ENCODE measurements around the gene NRXN3. TPM values are rescaled to one million over a fixed set of nuclear protein-coding genes. Genes with fewer than 3 reads are reported as not detected.

NRXN3 gene
- total RNA-seq, 2 donors from 2014 or later: 1.3 to 2.3 TPM

- no peaks in the 10 kb centered on the region for H3K36me3 ChIP-seq (replicated peaks in 1 of 2; ENCODE audit: insufficient read depth in 1 of 2, low read depth in 2 of 2)
- H3K4me3 ChIP-seq: no peak overlapping the region
- no peaks in the 10 kb centered on the region for H3K4me1 ChIP-seq
- DNase-seq (no peak), ATAC-seq (no peak)
- intact Hi-C loops (cut with DNase I): no loop called here
- H3K27me3 ChIP-seq: no peaks in the 10 kb centered on the region
- H3K27ac ChIP-seq: no peak overlapping the region
- 84 to 86% methylated on average over 9 of the region's 9 CpGs for WGBS, 2 donors
- H3K9me3 ChIP-seq: no peaks in the 10 kb centered on the region
- TF ChIP-seq, protein P1, sequence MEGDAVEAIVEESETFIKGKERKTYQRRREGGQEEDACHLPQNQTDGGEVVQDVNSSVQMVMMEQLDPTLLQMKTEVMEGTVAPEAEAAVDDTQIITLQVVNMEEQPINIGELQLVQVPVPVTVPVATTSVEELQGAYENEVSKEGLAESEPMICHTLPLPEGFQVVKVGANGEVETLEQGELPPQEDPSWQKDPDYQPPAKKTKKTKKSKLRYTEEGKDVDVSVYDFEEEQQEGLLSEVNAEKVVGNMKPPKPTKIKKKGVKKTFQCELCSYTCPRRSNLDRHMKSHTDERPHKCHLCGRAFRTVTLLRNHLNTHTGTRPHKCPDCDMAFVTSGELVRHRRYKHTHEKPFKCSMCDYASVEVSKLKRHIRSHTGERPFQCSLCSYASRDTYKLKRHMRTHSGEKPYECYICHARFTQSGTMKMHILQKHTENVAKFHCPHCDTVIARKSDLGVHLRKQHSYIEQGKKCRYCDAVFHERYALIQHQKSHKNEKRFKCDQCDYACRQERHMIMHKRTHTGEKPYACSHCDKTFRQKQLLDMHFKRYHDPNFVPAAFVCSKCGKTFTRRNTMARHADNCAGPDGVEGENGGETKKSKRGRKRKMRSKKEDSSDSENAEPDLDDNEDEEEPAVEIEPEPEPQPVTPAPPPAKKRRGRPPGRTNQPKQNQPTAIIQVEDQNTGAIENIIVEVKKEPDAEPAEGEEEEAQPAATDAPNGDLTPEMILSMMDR (IDR thresholded peaks at IDR 0.05): peak in 2 of 7 experiments; percentile 13 to 17
- TF ChIP-seq POLR2A (IDR thresholded peaks at IDR 0.05): no peak
Observed at GRCh38 chr14:79861111-79861510, 1690.9 kb downstream of the NRXN3 start.

DNA sequence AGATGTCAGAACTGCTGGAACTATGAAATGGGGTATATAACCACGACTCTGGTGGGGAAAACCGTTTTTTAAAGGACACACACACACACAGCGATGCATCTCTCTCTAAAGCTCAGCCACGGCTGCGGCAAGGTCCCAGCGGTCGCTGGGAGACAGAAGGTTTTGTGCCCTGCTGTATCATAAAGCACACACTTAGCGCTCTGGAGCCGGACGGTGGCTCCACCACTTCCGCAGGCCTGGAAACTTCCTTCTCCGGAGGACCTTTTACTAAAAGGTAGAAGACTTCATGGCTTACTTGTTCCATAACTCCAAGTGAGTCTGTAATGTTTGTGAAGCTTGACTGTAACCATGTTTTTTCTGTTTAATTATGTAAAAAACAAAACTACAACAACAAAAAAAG, 1691.9 kb downstream of the NRXN3 start:
- H3K9me3 ChIP-seq: no peaks in the 10 kb centered on the region
- TF ChIP-seq, protein P1 (IDR thresholded peaks at IDR 0.05): no peak
- no peak for TF ChIP-seq POLR2A (IDR thresholded peaks at IDR 0.05)
- intact Hi-C loops (cut with DNase I): no loop called here
- H3K27ac ChIP-seq: no peak overlapping the region
- H3K27me3 ChIP-seq: no peaks in the 10 kb centered on the region
- no peaks in the 10 kb centered on the region for H3K4me1 ChIP-seq
- ATAC-seq (no peak), DNase-seq (no peak)
- no peaks in the 10 kb centered on the region for H3K36me3 ChIP-seq (replicated peaks in 1 of 2; ENCODE audit: insufficient read depth in 1 of 2, low read depth in 2 of 2)
- 88 to 97% methylated on average over 12 of the region's 12 CpGs for WGBS, 2 donors
- H3K4me3 ChIP-seq: no peak overlapping the region

GRCh38 chr14:79871136-79871535, 1701.0 kb downstream of the NRXN3 start:
- Histone ChIP-seq H3K36me3 (replicated peaks in 1 of 2; ENCODE audit: insufficient read depth in 1 of 2, low read depth in 2 of 2) (no peaks in the 10 kb centered on the region), H3K27me3 (peaks cover 0 to 1% of the 10 kb centered on the region in 2 donors), H3K9me3 (no peaks in the 10 kb centered on the region), H3K27ac (no peak overlapping the region), H3K4me3 (no peak overlapping the region), H3K4me1 (no peaks in the 10 kb centered on the region)
- ATAC-seq (no peak), DNase-seq (no peak)
- 76 to 100% methylated on average over 1 of the region's 1 CpG for WGBS, 2 donors
- TF ChIP-seq, protein P1 (IDR thresholded peaks at IDR 0.05): no peak
- no peak for TF ChIP-seq POLR2A (IDR thresholded peaks at IDR 0.05)
- intact Hi-C loops (cut with DNase I): no loop called here

DNA sequence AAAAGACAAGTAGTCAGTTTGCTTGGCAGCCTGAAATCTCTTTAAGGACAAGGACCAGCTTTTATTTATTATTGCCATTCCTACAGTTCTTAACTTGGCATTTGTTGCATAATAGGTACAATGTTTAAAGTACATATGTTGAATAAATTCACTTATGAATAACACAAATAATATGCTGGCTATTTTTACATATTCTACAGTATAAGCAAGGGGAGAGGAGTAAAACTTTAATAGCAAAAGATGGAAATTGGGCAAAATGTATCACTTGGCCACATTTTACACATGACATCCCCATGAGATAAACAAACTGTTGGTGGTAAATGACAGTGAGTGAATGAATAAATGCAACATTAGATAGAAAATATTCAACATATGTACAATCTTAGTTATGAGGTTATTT, 1708.1 kb downstream of the NRXN3 start:
- DNase-seq (no peak), ATAC-seq (no peak)
- Histone ChIP-seq H3K9me3 (no peaks in the 10 kb centered on the region), H3K36me3 (replicated peaks in 1 of 2; ENCODE audit: insufficient read depth in 1 of 2, low read depth in 2 of 2) (no peaks in the 10 kb centered on the region), H3K4me1 (no peaks in the 10 kb centered on the region), H3K27me3 (peaks cover 0 to 3% of the 10 kb centered on the region in 2 donors), H3K4me3 (no peak overlapping the region), H3K27ac (no peak overlapping the region)
- intact Hi-C loops (cut with DNase I): no loop called here
- TF ChIP-seq POLR2A (IDR thresholded peaks at IDR 0.05): no peak
- TF ChIP-seq, protein P1 (IDR thresholded peaks at IDR 0.05): no peak

DNA sequence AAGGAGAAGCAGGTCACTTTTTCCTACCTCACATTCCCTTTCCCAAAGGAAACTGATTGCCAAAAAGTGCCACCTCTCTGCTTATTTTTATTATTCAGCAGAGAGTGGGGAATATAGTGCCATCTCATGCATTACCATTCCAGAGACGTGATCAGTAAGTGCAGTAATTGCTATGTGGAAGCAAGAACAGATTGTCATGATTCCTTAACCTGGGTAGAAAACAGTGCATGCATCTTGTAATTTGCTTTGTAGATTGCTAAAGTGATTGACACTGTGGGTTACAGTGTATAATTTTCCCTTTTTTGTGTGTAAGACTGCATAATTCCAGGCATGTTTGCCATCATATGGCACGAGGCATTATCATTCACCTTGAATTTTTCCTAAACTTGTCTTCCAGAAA, 1708.6 kb downstream of the NRXN3 start:
- no peak overlapping the region for H3K27ac ChIP-seq
- no peak for ATAC-seq
- no peaks in the 10 kb centered on the region for H3K9me3 ChIP-seq
- peaks cover 0 to 3% of the 10 kb centered on the region in 2 donors for H3K27me3 ChIP-seq
- H3K4me1 ChIP-seq: no peaks in the 10 kb centered on the region
- no peak for DNase-seq
- intact Hi-C loops (cut with DNase I): no loop called here
- no peak for TF ChIP-seq POLR2A (IDR thresholded peaks at IDR 0.05)
- TF ChIP-seq, protein P1 (IDR thresholded peaks at IDR 0.05): no peak
- 76 to 83% methylated on average over 2 of the region's 2 CpGs for WGBS, 2 donors
- H3K4me3 ChIP-seq: no peak overlapping the region
- no peaks in the 10 kb centered on the region for H3K36me3 ChIP-seq (replicated peaks in 1 of 2; ENCODE audit: insufficient read depth in 1 of 2, low read depth in 2 of 2)

All from body of pancreas (tissue), 4 donors.